PC-3 (cell line): Measurements from ENCODE around the gene AP5Z1. TPM values are rescaled to one million over a fixed set of nuclear protein-coding genes. Genes with fewer than 3 reads are reported as not detected.

Experiments
- ATAC-seq: fragments of 200-7000 bp; cut with Tn5 transposase; 2 replicates; pipeline ENCODE4 v1.9.1; 2020; ENCODE audit warnings: mild to moderate bottlenecking, moderate library complexity
- BruUV-seq: library from RNA; stranded (reverse); fragments of 400-500 nt; replicated peaks from 2 replicates; lab custom pipeline; 2021; lab: Mats Ljungman, UMichigan
- CTCF ChIA-PET: fragments of 300-600 bp; sonication (Branson Sonifier 250); formaldehyde crosslinking; loops from one replicate; lab custom pipeline; 2022; ENCODE audit warnings: antibody characterized with exemption; lab: Charles Lee
- POLR2A ChIA-PET: fragments of 300-600 bp; sonication (Branson Sonifier 250); formaldehyde crosslinking; loops from one replicate; lab custom pipeline; 2022; ENCODE audit warnings: antibody characterized with exemption; ENCODE audit not compliant: unreplicated experiment; lab: Charles Lee
- DNase-seq: peaks from one replicate; pipeline ENCODE4 v3.0.0-alpha.2; 2015
- H2AFZ ChIP-seq: fragments of 300-600 bp; sonication (generic); 2 replicates; pipeline ENCODE4 v1.6.0; 2016; ENCODE audit warnings: antibody characterized with exemption, low read length
- H3F3A ChIP-seq: fragments of 300-600 bp; sonication (generic); one replicate; pipeline ENCODE4 v1.6.0; 2017; ENCODE audit warnings: antibody characterized with exemption, low read length, control low read depth, mild to moderate bottlenecking; ENCODE audit not compliant: unreplicated experiment
- H3K27ac ChIP-seq: fragments of 300-600 bp; sonication (generic); 2 replicates; pipeline ENCODE4 v1.5.1; 2016; ENCODE audit warnings: mild to moderate bottlenecking, low read length
- H3K27me3 ChIP-seq: fragments of 300-600 bp; sonication (generic); 2 replicates; pipeline ENCODE4 v1.6.1; 2016; ENCODE audit warnings: low read length, mixed read lengths
- H3K36me3 ChIP-seq: fragments of 300-600 bp; sonication (generic); 2 replicates; pipeline ENCODE4 v1.6.1; 2016; ENCODE audit warnings: low read depth, mixed run types, low read length, mixed read lengths
- H3K4me1 ChIP-seq: fragments of 300-600 bp; sonication (generic); 2 replicates; pipeline ENCODE4 v1.5.1; 2016; ENCODE audit warnings: low read length; ENCODE audit not compliant: insufficient read depth
- H3K4me2 ChIP-seq: fragments of 300-600 bp; sonication (generic); 2 replicates; pipeline ENCODE4 v1.6.0; 2016; ENCODE audit warnings: low read length
- H3K4me3 ChIP-seq: fragments of 300-600 bp; sonication (generic); 2 replicates; pipeline ENCODE4 v1.5.1; 2016; ENCODE audit warnings: mild to moderate bottlenecking, low read length, mixed read lengths
- H3K79me2 ChIP-seq: fragments of 300-600 bp; sonication (generic); 2 replicates; pipeline ENCODE4 v1.6.1; 2017; ENCODE audit warnings: low read length, mixed read lengths
- H3K9ac ChIP-seq: fragments of 300-600 bp; sonication (generic); 2 replicates; pipeline ENCODE4 v1.6.0; 2016; ENCODE audit warnings: mild to moderate bottlenecking, low read length
- H3K9me2 ChIP-seq: fragments of 300-600 bp; sonication (generic); replicated peaks from 2 replicates; pipeline ENCODE4 v1.6.1; 2016; ENCODE audit warnings: mixed run types, low read length, mixed read lengths
- H3K9me3 ChIP-seq: fragments of 300-600 bp; sonication (generic); 2 replicates; pipeline ENCODE4 v1.6.1; 2016; ENCODE audit warnings: low read length, mixed read lengths
- H4K20me1 ChIP-seq: fragments of 300-600 bp; sonication (generic); 2 replicates; pipeline ENCODE4 v1.6.1; 2016; ENCODE audit warnings: low read length, mixed read lengths
- EZH2 ChIP-seq: fragments of 300-600 bp; sonication (generic); IDR thresholded peaks from one replicate; pipeline ENCODE4 v1.6.1; 2017; ENCODE audit warnings: antibody characterized with exemption, mild to moderate bottlenecking, low read length; ENCODE audit not compliant: unreplicated experiment
- EZH2phosphoT487 ChIP-seq: fragments of 300-600 bp; sonication (generic); IDR thresholded peaks from 2 replicates; pipeline ENCODE4 v1.6.1; 2018; ENCODE audit warnings: mild to moderate bottlenecking, antibody characterized with exemption, low read length, borderline replicate concordance
- intact Hi-C: fragments of 100-400 bp; cut with micrococcal nuclease; formaldehyde crosslinking; loops from 2 replicates; pipeline ENCODE4 v1.9.0; 2023
- total RNA-seq: library from RNA; depleted of rRNA; stranded (reverse); fragments of >200 nt; gene quantifications from 2 replicates; pipeline ENCODE4 v1.2.3, GENCODE V29; 2014
- TF ChIP-seq, protein P1 (sequence below): fragments of 300-600 bp; sonication (generic); conservative IDR thresholded peaks from 2 replicates; pipeline ENCODE4 v1.5.1; 2017; ENCODE audit warnings: antibody characterized with exemption, low read depth, mild to moderate bottlenecking, low read length

The AP5Z1 gene
- total RNA-seq, 1 experiment from 2014 or later, result 36.6 TPM

- intact Hi-C loops, result no loop called here
- Histone ChIP-seq H3K4me1 (no peaks in the 10 kb centered on the region), H3K36me3 (peaks cover 4% of the 10 kb centered on the region; the same call in 1 of the 2 replicates), H3K9ac (no peak overlapping the region), H2AFZ (no peak overlapping the region), H3K9me2 (no peaks in the 10 kb centered on the region), H4K20me1 (no peaks in the 10 kb centered on the region), H3K9me3 (no peaks in the 10 kb centered on the region), H3F3A (no peaks in the 10 kb centered on the region), H3K4me3 (no peak overlapping the region), H3K27ac (no peak overlapping the region), H3K27me3 (no peaks in the 10 kb centered on the region), H3K79me2 (no peaks in the 10 kb centered on the region), H3K4me2 (no peak overlapping the region)
- CTCF ChIA-PET, result no interaction called here
- no peak for ATAC-seq
- no peak for DNase-seq
- POLR2A ChIA-PET, result no interaction called here
- TF ChIP-seq EZH2phosphoT487 (no peak), EZH2 (no peak)
- TF ChIP-seq, protein P1, sequence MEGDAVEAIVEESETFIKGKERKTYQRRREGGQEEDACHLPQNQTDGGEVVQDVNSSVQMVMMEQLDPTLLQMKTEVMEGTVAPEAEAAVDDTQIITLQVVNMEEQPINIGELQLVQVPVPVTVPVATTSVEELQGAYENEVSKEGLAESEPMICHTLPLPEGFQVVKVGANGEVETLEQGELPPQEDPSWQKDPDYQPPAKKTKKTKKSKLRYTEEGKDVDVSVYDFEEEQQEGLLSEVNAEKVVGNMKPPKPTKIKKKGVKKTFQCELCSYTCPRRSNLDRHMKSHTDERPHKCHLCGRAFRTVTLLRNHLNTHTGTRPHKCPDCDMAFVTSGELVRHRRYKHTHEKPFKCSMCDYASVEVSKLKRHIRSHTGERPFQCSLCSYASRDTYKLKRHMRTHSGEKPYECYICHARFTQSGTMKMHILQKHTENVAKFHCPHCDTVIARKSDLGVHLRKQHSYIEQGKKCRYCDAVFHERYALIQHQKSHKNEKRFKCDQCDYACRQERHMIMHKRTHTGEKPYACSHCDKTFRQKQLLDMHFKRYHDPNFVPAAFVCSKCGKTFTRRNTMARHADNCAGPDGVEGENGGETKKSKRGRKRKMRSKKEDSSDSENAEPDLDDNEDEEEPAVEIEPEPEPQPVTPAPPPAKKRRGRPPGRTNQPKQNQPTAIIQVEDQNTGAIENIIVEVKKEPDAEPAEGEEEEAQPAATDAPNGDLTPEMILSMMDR, result no peak
- no TSS peak for BruUV-seq
Observed at GRCh38 chr7:4790516-4790991, 15.1 kb downstream of the AP5Z1 start.

GRCh38 chr7:4791101-4791737, 15.8 kb downstream of the AP5Z1 start:
- H3K36me3 ChIP-seq, result peaks cover 4% of the 10 kb centered on the region; the same call in 1 of the 2 replicates
- ChIA-PET CTCF (interaction anchor here (1.2 kb wide), 1 partner anchor 91 kb away, joined by 3 read pairs; no protein-coding TSS in a partner anchor), POLR2A (no interaction called here)
- no peaks in the 10 kb centered on the region for H3K79me2 ChIP-seq
- no peaks in the 10 kb centered on the region for H3K4me1 ChIP-seq
- no peak overlapping the region for H3K27ac ChIP-seq
- no peak overlapping the region for H3K4me2 ChIP-seq
- DNase-seq (no peak), ATAC-seq (no peak)
- H4K20me1 ChIP-seq, result no peaks in the 10 kb centered on the region
- H3K9me2 ChIP-seq, result no peaks in the 10 kb centered on the region
- intact Hi-C loops, result no loop called here
- H3F3A ChIP-seq, result no peaks in the 10 kb centered on the region
- H3K9me3 ChIP-seq, result no peaks in the 10 kb centered on the region
- no peak overlapping the region for H2AFZ ChIP-seq
- TF ChIP-seq, protein P1, result no peak
- TF ChIP-seq EZH2phosphoT487 (no peak), EZH2 (no peak)
- H3K4me3 ChIP-seq, result no peak overlapping the region
- BruUV-seq, result TSS peak; percentile 9
- H3K9ac ChIP-seq, result no peak overlapping the region
- H3K27me3 ChIP-seq, result no peaks in the 10 kb centered on the region
